Motor neuron (in vitro differentiated cells): Measurements from ENCODE around the gene BICC1. TPM values are rescaled to one million over a fixed set of nuclear protein-coding genes. Genes with fewer than 3 reads are reported as not detected.

Source experiments
- ATAC-seq, 8 experiments: fragments of 200-7000 bp; cut with Tn5 transposase; replicated peaks in 6 of 8; 2 replicates each; pipeline ENCODE4 v1.8.0; 2021; ENCODE audit warnings: mild to moderate bottlenecking in 8 of 8, moderate library complexity in 8 of 8
- H3K27ac ChIP-seq, 2 donors: fragments of 250-450 bp; sonication (Bioruptor Pico); 2 replicates each; pipeline ENCODE4 v1.9.0; 2021; ENCODE audit warnings: antibody characterized with exemption in 2 of 2, mild to moderate bottlenecking in 2 of 2, moderate library complexity in 1 of 2
- H3K4me1 ChIP-seq, 2 donors: fragments of 250-450 bp; sonication (Bioruptor Pico); replicated peaks in 1 of 2; 2 replicates each; pipeline ENCODE4 v1.6.1; 2021; ENCODE audit warnings: antibody characterized with exemption in 2 of 2, mild to moderate bottlenecking in 2 of 2, moderate library complexity in 1 of 2
- H3K4me3 ChIP-seq, 5 donors: fragments of 250-450 bp; sonication (Bioruptor Pico); 2 replicates each; pipeline ENCODE4 v1.9.0; 2021; ENCODE audit warnings: antibody characterized with exemption in 5 of 5, mild to moderate bottlenecking in 5 of 5, moderate library complexity in 4 of 5
- WGBS, 10 experiments: fragments of 450-650 bp; shearing (Covaris generic); methylation state at CpG; one replicate each; pipeline ENCODE4 v1.0.0; 2022; 5-methylcytosine and 5-hydroxymethylcytosine counted together
- in situ Hi-C, 9 experiments: fragments of 400-800 bp; cut with MboI; loops; one replicate each; pipeline ENCODE4 v1.15.0; 2021; ENCODE audit warnings: low sequenced_read_pairs in 9 of 9, low pct_unique_long_range_greater_than_20kb in 2 of 9; ENCODE audit not compliant: unreplicated experiment in 9 of 9
- total RNA-seq, 8 experiments: library from RNA; unstranded; fragments of 300-600 nt; gene quantifications; 2 replicates each; pipeline versions ENCODE4 v1.2.3 to v1.2.4, GENCODE V29; 2022

BICC1 gene
- total RNA-seq, 8 experiments from 2014 or later = 0.15 to 28.2 (median 3.2) TPM

- in situ Hi-C loops = loop anchor here in 1 of 9 experiments (25.0 kb wide), 1 partner anchor 108 kb away; no protein-coding TSS in a partner anchor
- 13 to 100% (median 79%) methylated on average over 1 to 5 of the region's 5 CpGs; no CpG with 5 or more reads in 1 of the 10 experiments for WGBS, 10 experiments
- Histone ChIP-seq H3K4me1 (peaks cover 0 to 10% of the 10 kb centered on the region in 2 donors), H3K4me3 (no peak overlapping the region), H3K27ac (no peak overlapping the region)
- ATAC-seq = no peak
Observed at GRCh38 chr10:58695022-58695421, 182.3 kb downstream of the BICC1 start.

DNA sequence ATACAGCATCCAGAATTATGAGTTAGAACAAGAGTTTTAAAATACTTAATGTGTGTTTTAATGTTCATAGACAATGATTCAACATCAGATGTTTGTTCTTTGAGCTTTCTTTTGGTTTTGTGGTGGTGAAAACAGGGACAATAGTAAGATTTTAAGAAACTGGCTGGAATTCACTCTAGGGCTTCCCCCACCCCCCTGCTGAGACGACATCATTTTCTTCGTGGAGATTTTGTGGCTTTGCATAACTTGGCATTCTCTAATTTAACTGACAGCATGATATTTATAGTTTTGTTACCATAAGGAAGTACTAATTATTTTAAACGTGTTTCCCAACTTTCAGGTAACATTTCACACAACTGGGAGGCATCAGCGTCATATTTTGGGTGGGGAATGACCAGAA lies 184.1 kb downstream of the BICC1 start:
- peaks cover 0 to 10% of the 10 kb centered on the region in 2 donors for H3K4me1 ChIP-seq
- no peak overlapping the region for H3K27ac ChIP-seq
- no peak overlapping the region for H3K4me3 ChIP-seq
- no peak for ATAC-seq
- in situ Hi-C loops = loop anchor here in 1 of 9 experiments (25.0 kb wide), 1 partner anchor 109 kb away; no protein-coding TSS in a partner anchor
- WGBS, 10 experiments = 0 to 74% (median 47%) methylated on average over 1 to 4 of the region's 4 CpGs

DNA sequence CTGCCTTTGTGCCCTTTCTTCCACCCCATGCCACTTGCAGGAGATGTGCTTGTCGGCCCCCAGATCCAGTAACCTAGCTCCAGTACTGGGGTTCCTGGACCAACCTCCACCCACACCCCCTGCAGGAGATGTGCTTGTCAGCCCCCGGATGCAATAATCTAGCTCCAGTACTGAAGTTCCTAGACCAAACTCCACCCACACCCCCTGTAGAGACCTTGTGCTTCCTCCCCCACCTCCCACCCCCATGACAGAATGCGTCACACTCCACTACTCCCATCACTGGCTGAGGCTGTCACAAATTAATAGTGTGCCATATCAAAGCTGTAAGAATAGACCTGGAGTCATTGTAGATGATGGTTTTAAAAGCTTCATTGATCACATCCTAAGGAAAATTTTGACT lies 185.0 kb downstream of the BICC1 start:
- 60 to 78% (median 71%) methylated on average over 1 of the region's 3 CpGs; no CpG with 5 or more reads in 7 of the 10 experiments for WGBS, 10 experiments
- no peak for ATAC-seq
- H3K4me3 ChIP-seq = no peak overlapping the region
- in situ Hi-C loops = loop anchor here in 1 of 9 experiments (25.0 kb wide), 1 partner anchor 110 kb away; no protein-coding TSS in a partner anchor
- no peak overlapping the region for H3K27ac ChIP-seq
- peaks cover 0 to 10% of the 10 kb centered on the region in 2 donors for H3K4me1 ChIP-seq

DNA sequence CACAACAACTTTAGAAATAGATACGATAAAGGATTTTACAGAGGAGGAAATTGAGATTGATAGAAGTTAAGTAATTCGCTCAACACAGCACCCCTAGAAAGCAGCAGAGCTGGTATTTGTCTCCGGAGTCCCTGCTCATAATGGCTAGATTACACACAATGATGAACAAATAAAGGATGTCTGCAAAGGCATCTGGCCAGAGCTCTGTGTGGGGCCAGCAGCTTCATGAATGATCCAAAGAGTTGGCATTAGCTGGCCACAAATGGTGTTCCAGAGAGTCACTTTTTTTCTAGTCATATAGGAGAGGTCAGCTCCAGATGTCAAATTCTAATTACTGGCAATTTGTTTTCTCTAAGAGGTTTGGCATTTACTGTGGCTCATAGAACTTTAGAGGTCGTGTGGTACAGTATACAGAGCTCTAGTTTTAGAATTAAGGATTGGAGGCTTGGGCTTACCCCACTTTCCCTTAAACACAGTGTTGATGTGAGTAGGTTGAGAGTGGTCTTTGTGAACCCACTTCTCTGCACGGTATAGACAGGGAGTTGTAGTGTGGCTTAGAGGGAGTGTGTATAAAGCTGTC lies 186.2 kb downstream of the BICC1 start:
- 33 to 100% (median 71%) methylated on average over 1 to 5 of the region's 5 CpGs; no CpG with 5 or more reads in 1 of the 10 experiments for WGBS, 10 experiments
- H3K27ac ChIP-seq = no peak overlapping the region
- peaks cover 0 to 10% of the 10 kb centered on the region in 2 donors for H3K4me1 ChIP-seq
- ATAC-seq = peak in 2 of 8 experiments; percentile 21 to 72
- in situ Hi-C loops = loop anchor here in 1 of 9 experiments (25.0 kb wide), 1 partner anchor 112 kb away; no protein-coding TSS in a partner anchor
- H3K4me3 ChIP-seq = no peak overlapping the region

- in situ Hi-C loops = no loop called here
- WGBS, 10 experiments = 30 to 100% (median 90%) methylated on average over 1 of the region's 1 CpG; no CpG with 5 or more reads in 5 of the 10 experiments
- Histone ChIP-seq H3K4me3 (no peak overlapping the region), H3K4me1 (peaks cover 0 to 10% of the 10 kb centered on the region in 2 donors), H3K27ac (no peak overlapping the region)
- no peak for ATAC-seq
Observed at GRCh38 chr10:58700591-58700990, 187.9 kb downstream of the BICC1 start.

DNA sequence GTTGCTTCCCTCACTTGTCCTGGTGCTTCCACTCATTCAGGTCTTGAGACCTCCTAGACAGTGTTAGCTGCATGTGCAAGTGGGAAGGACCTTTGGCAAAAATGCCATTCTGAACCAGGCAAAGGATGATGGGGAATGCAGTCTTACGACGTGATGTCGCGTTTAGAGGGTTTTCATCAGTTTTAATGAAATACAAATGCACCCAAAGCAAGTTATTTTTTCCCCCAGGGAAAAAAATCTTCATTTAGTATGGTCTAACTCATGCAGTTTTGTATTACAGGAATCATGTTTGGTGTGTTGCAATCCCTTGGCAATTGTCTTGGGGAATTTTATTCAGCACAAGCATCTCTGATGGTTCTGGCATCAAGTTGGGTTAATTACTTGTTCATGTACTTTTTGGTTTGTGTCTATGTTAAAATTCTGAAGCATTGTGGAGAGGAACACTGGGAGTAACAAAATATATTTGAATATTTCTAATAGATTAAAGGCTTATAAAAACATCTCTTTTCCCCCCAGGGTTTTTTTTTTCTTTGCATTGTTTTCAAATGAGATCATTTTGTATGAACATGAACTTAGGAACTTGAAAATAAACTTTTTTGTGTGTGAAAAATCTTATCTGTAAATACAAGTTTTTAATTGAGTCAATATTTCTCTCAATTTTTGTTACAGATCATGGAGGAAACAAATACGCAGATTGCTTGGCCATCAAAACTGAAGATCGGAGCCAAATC lies 188.9 kb downstream of the BICC1 start:
- Histone ChIP-seq H3K27ac (no peak overlapping the region), H3K4me1 (peaks cover 0 to 10% of the 10 kb centered on the region in 2 donors), H3K4me3 (no peak overlapping the region)
- WGBS, 10 experiments = 0 to 100% (median 85%) methylated on average over 1 to 6 of the region's 6 CpGs
- ATAC-seq = no peak
- in situ Hi-C loops = no loop called here

DNA sequence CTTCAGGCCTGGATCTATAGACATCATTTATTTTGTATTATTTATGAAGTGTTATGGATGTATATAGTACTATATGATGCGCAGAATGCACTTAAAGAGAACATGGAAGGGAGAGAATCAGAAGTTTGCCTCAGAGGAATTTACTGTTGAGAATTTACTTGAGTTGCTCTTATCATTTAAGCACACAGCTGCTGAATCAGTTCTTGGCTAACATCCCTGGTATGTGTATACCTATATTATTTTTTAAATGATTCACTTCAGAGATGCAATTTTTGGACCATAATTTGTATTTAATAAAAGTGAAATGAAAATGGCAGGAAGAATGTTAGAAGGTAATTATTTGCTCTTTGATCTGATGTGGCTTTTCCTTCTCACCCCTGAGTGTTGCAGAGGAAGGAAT lies 191.6 kb downstream of the BICC1 start:
- no peak for ATAC-seq
- Histone ChIP-seq H3K4me3 (no peak overlapping the region), H3K27ac (no peak overlapping the region), H3K4me1 (no peaks in the 10 kb centered on the region)
- 60 to 100% (median 96%) methylated on average over 1 of the region's 1 CpG; no CpG with 5 or more reads in 2 of the 10 experiments for WGBS, 10 experiments
- in situ Hi-C loops = no loop called here

- 0 to 89% (median 45%) methylated on average over 1 to 5 of the region's 5 CpGs for WGBS, 10 experiments
- H3K27ac ChIP-seq = no peak overlapping the region
- in situ Hi-C loops = no loop called here
- no peak overlapping the region for H3K4me3 ChIP-seq
- H3K4me1 ChIP-seq = no peaks in the 10 kb centered on the region
- ATAC-seq = peak in 1 of 8 experiments; percentile 59
Observed at GRCh38 chr10:58704671-58705141, 192.0 kb downstream of the BICC1 start.

DNA sequence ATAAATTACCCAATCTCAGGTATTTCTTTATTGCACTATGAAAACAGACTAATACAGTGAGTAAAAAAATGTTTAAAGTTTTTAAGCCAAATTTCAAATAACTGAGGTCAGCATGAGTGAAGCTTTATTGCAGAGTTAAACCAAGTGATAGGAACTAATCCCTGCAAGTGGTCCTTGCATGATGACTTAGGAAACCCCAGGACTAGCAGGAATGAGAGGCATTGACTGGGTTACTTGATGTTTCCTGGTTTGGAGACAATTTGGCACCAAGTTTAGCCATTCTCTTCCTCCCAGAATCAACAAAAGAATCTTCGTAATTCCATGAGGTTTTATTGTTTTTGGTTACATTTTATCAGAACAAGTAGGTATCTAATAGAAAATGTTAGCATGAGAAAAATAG lies 194.2 kb downstream of the BICC1 start:
- in situ Hi-C loops = no loop called here
- Histone ChIP-seq H3K4me3 (no peak overlapping the region), H3K27ac (no peak overlapping the region), H3K4me1 (no peaks in the 10 kb centered on the region)
- 17 to 100% (median 80%) methylated on average over 1 of the region's 1 CpG; no CpG with 5 or more reads in 3 of the 10 experiments for WGBS, 10 experiments
- ATAC-seq = no peak

DNA sequence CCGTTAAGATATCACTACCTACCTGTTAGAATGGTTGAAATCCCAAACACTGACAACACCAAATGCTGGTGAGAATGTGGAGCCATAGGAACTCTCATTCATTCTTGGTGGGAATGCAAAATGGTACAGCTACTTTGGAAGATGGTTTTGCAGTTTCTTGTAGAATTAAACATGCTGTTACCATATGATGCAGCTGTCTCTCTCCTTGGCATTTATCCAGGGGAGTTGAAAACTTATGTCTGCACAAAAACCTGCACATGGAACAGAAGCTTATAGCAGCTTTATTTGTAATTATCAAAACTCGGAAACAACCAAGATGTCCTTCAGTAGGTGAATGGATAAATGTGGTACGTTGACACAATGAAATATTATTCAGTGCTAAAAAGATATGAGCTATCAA lies 199.5 kb downstream of the BICC1 start:
- no peak for ATAC-seq
- in situ Hi-C loops = no loop called here
- 16 to 100% (median 78%) methylated on average over 1 to 3 of the region's 3 CpGs; no CpG with 5 or more reads in 1 of the 10 experiments for WGBS, 10 experiments
- Histone ChIP-seq H3K4me1 (no peaks in the 10 kb centered on the region), H3K27ac (no peak overlapping the region), H3K4me3 (no peak overlapping the region)

DNA sequence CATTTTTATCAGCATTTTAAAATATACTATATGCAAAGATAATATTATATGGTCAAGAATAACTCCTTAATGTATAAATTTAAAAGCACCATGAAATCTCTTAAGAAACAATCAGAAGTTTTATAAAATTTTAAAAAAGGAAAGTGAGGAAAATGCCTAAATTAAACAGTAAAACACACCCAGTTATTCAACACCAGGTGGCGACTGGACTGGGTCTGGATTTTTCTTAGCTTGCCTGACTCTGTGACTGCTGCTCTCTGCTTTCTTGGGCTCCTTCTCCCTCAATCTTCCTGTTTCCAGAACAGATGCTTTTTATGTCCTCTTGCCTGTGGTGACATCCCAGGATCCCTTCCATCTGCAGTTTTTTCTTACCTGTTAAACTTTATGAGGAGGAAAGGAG lies 200.3 kb downstream of the BICC1 start:
- 44 to 100% (median 78%) methylated on average over 1 of the region's 1 CpG; no CpG with 5 or more reads in 3 of the 10 experiments for WGBS, 10 experiments

GRCh38 chr10:58714409-58714808 lies 201.7 kb downstream of the BICC1 start:
- peak in 1 of 8 experiments; percentile 55 for ATAC-seq
- H3K4me1 ChIP-seq = no peaks in the 10 kb centered on the region
- WGBS, 10 experiments = 0 to 100% (median 76%) methylated on average over 1 to 2 of the region's 2 CpGs; no CpG with 5 or more reads in 3 of the 10 experiments
- no peak overlapping the region for H3K27ac ChIP-seq
- H3K4me3 ChIP-seq = no peak overlapping the region
- in situ Hi-C loops = no loop called here

More for the DNA sequence above, 200.3 kb downstream of the BICC1 start:
- Histone ChIP-seq H3K27ac (no peak overlapping the region), H3K4me1 (no peaks in the 10 kb centered on the region), H3K4me3 (no peak overlapping the region)
- ATAC-seq = no peak
- in situ Hi-C loops = no loop called here

GRCh38 chr10:58715061-58715460 lies 202.4 kb downstream of the BICC1 start:
- in situ Hi-C loops = no loop called here
- ATAC-seq = no peak
- Histone ChIP-seq H3K4me1 (no peaks in the 10 kb centered on the region), H3K4me3 (no peak overlapping the region), H3K27ac (no peak overlapping the region)
- 0 to 100% (median 89%) methylated on average over 1 to 2 of the region's 2 CpGs; no CpG with 5 or more reads in 1 of the 10 experiments for WGBS, 10 experiments
